ENCODE results near the gene MTAP.

Gene MTAP

GRCh38 chr9:21815643-21816042 lies 13.2 kb downstream of the MTAP start:
- no peak for TF ChIP-seq CTCF (IDR thresholded peaks at IDR 0.05; ENCODE audit: extremely low read depth, insufficient read depth, missing control alignments)
- in situ Hi-C loops (cut with MboI; ENCODE audit: low pct_unique_long_range_greater_than_20kb, low sequenced_read_pairs, unreplicated experiment), result loop anchor here (10.0 to 25.0 kb wide), 3 partner anchors 222 to 647 kb away; no protein-coding TSS in a partner anchor
- DNase-seq (ENCODE audit: low spot score), result no peak

- in situ Hi-C loops (cut with MboI; ENCODE audit: low pct_unique_long_range_greater_than_20kb, low sequenced_read_pairs, unreplicated experiment), result loop anchor here (10.0 to 25.0 kb wide), 3 partner anchors 220 to 645 kb away; no protein-coding TSS in a partner anchor
- no peak for DNase-seq (ENCODE audit: low spot score)
- no peak for TF ChIP-seq CTCF (IDR thresholded peaks at IDR 0.05; ENCODE audit: extremely low read depth, insufficient read depth, missing control alignments)
These were observed 14.7 kb downstream of the MTAP start for GRCh38 chr9:21817176-21817575.

GRCh38 chr9:21825637-21826036 lies 23.2 kb downstream of the MTAP start:
- no peak for DNase-seq (ENCODE audit: low spot score)
- TF ChIP-seq CTCF (IDR thresholded peaks at IDR 0.05; ENCODE audit: extremely low read depth, insufficient read depth, missing control alignments), result no peak
- in situ Hi-C loops (cut with MboI; ENCODE audit: low pct_unique_long_range_greater_than_20kb, low sequenced_read_pairs, unreplicated experiment), result no loop called here

GRCh38 chr9:21828853-21829410 lies 26.5 kb downstream of the MTAP start:
- no peak for TF ChIP-seq CTCF (IDR thresholded peaks at IDR 0.05; ENCODE audit: extremely low read depth, insufficient read depth, missing control alignments)
- in situ Hi-C loops (cut with MboI; ENCODE audit: low pct_unique_long_range_greater_than_20kb, low sequenced_read_pairs, unreplicated experiment), result no loop called here
- DNase-seq (ENCODE audit: low spot score), result no peak

GRCh38 chr9:21830589-21830988 lies 28.2 kb downstream of the MTAP start:
- DNase-seq (ENCODE audit: low spot score), result no peak
- no peak for TF ChIP-seq CTCF (IDR thresholded peaks at IDR 0.05; ENCODE audit: extremely low read depth, insufficient read depth, missing control alignments)
- in situ Hi-C loops (cut with MboI; ENCODE audit: low pct_unique_long_range_greater_than_20kb, low sequenced_read_pairs, unreplicated experiment), result no loop called here

- DNase-seq (ENCODE audit: low spot score), result peak; percentile 68
These were observed 29.5 kb downstream of the MTAP start for GRCh38 chr9:21831841-21832509.

More at GRCh38 chr9:21831841-21832509, 29.5 kb downstream of the MTAP start:
- TF ChIP-seq CTCF (IDR thresholded peaks at IDR 0.05; ENCODE audit: extremely low read depth, insufficient read depth, missing control alignments), result no peak
- in situ Hi-C loops (cut with MboI; ENCODE audit: low pct_unique_long_range_greater_than_20kb, low sequenced_read_pairs, unreplicated experiment), result no loop called here
